AG10803 (cell line): ENCODE data around the gene ROR1.

Experiments used
- DNase-seq: peaks from one replicate; pipeline ENCODE4 v3.0.0; 2010; ENCODE audit warnings: low read depth
- H3K4me3 ChIP-seq: 2 replicates; pipeline ENCODE4 v1.5.1; 2011; ENCODE audit warnings: mild to moderate bottlenecking, low read length, control low read depth
- CTCF ChIP-seq: conservative IDR thresholded peaks from 2 replicates; pipeline ENCODE4 v1.5.1; 2011; ENCODE audit warnings: mild to moderate bottlenecking, low read length, control low read depth, inconsistent platforms

Gene ROR1

GRCh38 chr1:63792152-63792551, 18.3 kb downstream of the ROR1 start:
- no peak overlapping the region for H3K4me3 ChIP-seq
- no peak for TF ChIP-seq CTCF
- DNase-seq = no peak

DNA sequence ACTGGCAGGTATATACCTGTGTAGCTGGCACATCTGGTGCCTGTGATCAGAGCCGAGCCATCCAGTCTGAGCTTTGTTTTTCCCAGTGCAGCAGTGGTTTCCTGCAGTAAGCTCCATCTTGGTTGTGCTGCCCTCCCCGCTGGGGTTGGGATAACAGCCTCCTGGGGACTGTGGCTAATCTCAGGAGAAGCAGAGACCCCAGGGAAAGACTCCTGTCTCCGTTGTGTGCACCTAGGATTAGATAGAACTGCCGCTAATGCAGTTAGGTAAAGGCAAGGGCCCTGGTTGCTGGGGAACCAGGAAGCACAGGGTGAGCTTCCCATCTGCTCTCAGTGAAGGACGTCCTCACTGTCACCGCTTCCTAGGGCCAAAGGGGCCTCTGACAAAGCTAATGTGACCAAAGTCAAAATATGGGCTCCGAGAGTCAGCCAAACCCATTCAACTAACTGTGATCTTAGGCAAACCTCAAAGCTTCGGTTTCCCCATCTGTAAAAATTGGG, 20.0 kb downstream of the ROR1 start:
- no peak for DNase-seq
- H3K4me3 ChIP-seq = no peak overlapping the region
- TF ChIP-seq CTCF = no peak

- TF ChIP-seq CTCF = no peak
- DNase-seq = no peak
- H3K4me3 ChIP-seq = no peak overlapping the region
Measured at GRCh38 chr1:63794354-63794753, 20.5 kb downstream of the ROR1 start.

DNA sequence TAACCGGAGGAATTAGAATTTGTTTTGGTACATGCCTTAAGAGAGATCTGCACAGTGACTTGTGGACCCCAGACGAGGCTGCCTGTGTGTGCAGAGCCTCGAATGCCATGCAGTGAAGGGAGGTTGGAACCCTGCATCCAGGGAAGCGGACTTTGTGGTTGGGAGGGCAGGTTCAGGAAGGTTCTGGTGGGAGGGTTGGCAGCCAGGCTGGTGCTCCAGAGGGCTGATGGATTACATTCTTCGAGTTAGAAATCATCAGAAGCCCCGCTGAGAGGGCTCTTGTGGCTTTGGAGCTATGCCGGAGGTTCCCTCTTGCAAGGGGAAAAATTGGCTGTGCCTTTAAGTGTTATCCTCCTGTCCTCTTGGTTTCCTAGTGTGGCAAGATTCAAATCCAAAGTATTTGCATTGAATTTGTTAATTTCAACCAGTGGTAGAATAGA, 21.1 kb downstream of the ROR1 start:
- TF ChIP-seq CTCF = no peak
- DNase-seq = peak; percentile 25
- H3K4me3 ChIP-seq = no peak overlapping the region

GRCh38 chr1:63795455-63795854, 21.6 kb downstream of the ROR1 start:
- H3K4me3 ChIP-seq = no peak overlapping the region
- no peak for TF ChIP-seq CTCF
- DNase-seq = no peak

GRCh38 chr1:63797056-63797726, 23.4 kb downstream of the ROR1 start:
- DNase-seq = peak; percentile 39

More at GRCh38 chr1:63797056-63797726, 23.4 kb downstream of the ROR1 start:
- H3K4me3 ChIP-seq = no peak overlapping the region
- TF ChIP-seq CTCF = no peak
